GM12892 (cell line): ENCODE results near the gene NR5A1.

Source experiments
- DNase-seq: peaks from one replicate; pipeline ENCODE4 v3.0.0; 2011; ENCODE audit not compliant: insufficient read length
- FAIRE-seq: peaks from 2 replicates; lab custom pipeline; 2011; peaks lifted over from hg19 to GRCh38; lab: Jason Lieb, UNC
- POLR2A ChIP-seq: IDR thresholded peaks from 2 replicates; pipeline ENCODE4 v1.6.1; 2011; ENCODE audit warnings: low read depth, low read length, control low read depth
- POLR2AphosphoS5 ChIP-seq: IDR thresholded peaks from 2 replicates; pipeline ENCODE4 v1.6.1; 2011; ENCODE audit warnings: low read depth, low read length, control low read depth
- TAF1 ChIP-seq: IDR thresholded peaks from 2 replicates; pipeline ENCODE4 v1.6.1; 2011; ENCODE audit warnings: low read depth, mild to moderate bottlenecking, control low read depth, low read length, borderline replicate concordance

Gene NR5A1

GRCh38 chr9:124495126-124496074 lies 11.8 kb downstream of the NR5A1 start:
- TF ChIP-seq TAF1 (no peak), POLR2AphosphoS5 (no peak), POLR2A (no peak)
- no peak for DNase-seq
- FAIRE-seq, result no peak

- no peak for DNase-seq
- peak; percentile 92 for FAIRE-seq
- no peak for TF ChIP-seq TAF1
- no peak for TF ChIP-seq POLR2AphosphoS5
These were observed 13.3 kb downstream of the NR5A1 start for GRCh38 chr9:124493794-124494479.

GRCh38 chr9:124493218-124493617 lies 14.0 kb downstream of the NR5A1 start:
- no peak for FAIRE-seq

GRCh38 chr9:124492818-124493217 lies 14.4 kb downstream of the NR5A1 start:
- FAIRE-seq (no peak), DNase-seq (no peak)
- TF ChIP-seq POLR2AphosphoS5, result no peak
- no peak for TF ChIP-seq POLR2A
- no peak for TF ChIP-seq TAF1

More at GRCh38 chr9:124493218-124493617, 14.0 kb downstream of the NR5A1 start:
- no peak for DNase-seq
- TF ChIP-seq POLR2A, result no peak
- no peak for TF ChIP-seq TAF1
- TF ChIP-seq POLR2AphosphoS5, result no peak

GRCh38 chr9:124491049-124491975 lies 15.9 kb downstream of the NR5A1 start:
- TF ChIP-seq POLR2AphosphoS5 (no peak), POLR2A (no peak), TAF1 (no peak)
- FAIRE-seq (no peak), DNase-seq (no peak)

- FAIRE-seq (no peak), DNase-seq (no peak)
- TF ChIP-seq TAF1 (no peak), POLR2A (no peak), POLR2AphosphoS5 (no peak)
These were observed 17.2 kb downstream of the NR5A1 start for GRCh38 chr9:124490004-124490403.

- no peak for DNase-seq
- no peak for TF ChIP-seq POLR2AphosphoS5
- no peak for TF ChIP-seq TAF1
- no peak for TF ChIP-seq POLR2A
- FAIRE-seq, result no peak
These were observed 18.0 kb downstream of the NR5A1 start for GRCh38 chr9:124489222-124489621.

- FAIRE-seq (no peak), DNase-seq (no peak)
- no peak for TF ChIP-seq POLR2AphosphoS5
These were observed 18.5 kb downstream of the NR5A1 start for GRCh38 chr9:124488641-124489210.

- no peak for DNase-seq
- no peak for TF ChIP-seq TAF1
- no peak for TF ChIP-seq POLR2AphosphoS5
- no peak for TF ChIP-seq POLR2A
- no peak for FAIRE-seq
These were observed 19.7 kb downstream of the NR5A1 start for GRCh38 chr9:124487260-124488182.

GRCh38 chr9:124486778-124487259 lies 20.4 kb downstream of the NR5A1 start:
- no peak for TF ChIP-seq TAF1
- no peak for TF ChIP-seq POLR2AphosphoS5
- TF ChIP-seq POLR2A, result no peak
- DNase-seq (no peak), FAIRE-seq (no peak)

GRCh38 chr9:124485936-124486335 lies 21.3 kb downstream of the NR5A1 start:
- TF ChIP-seq TAF1, result no peak
- no peak for TF ChIP-seq POLR2AphosphoS5
- no peak for TF ChIP-seq POLR2A
- no peak for DNase-seq
- FAIRE-seq, result no peak
